Endodermal cell (in vitro differentiated cells): ENCODE measurements around the gene LYRM4. TPM values are rescaled to one million over a fixed set of nuclear protein-coding genes. Genes with fewer than 3 reads are reported as not detected.
A peak's percentile ranks its signal among the peaks of the same experiment; 100 is the strongest.

Experiments
- DNase-seq: peaks from one replicate; pipeline ENCODE4 v3.0.0-alpha.2; 2017
- H3K27ac ChIP-seq: 2 replicates; pipeline ENCODE4 v1.5.1; 2013; ENCODE audit warnings: mild to moderate bottlenecking, low read depth, low read length, moderate library complexity
- H3K27me3 ChIP-seq: 2 replicates; pipeline ENCODE4 v1.6.1; 2013; ENCODE audit warnings: mild to moderate bottlenecking, low read length, moderate library complexity; ENCODE audit not compliant: insufficient read depth, control insufficient read depth, poor library complexity, severe bottlenecking
- H3K36me3 ChIP-seq: 2 replicates; pipeline ENCODE4 v1.7.0; 2013; ENCODE audit warnings: mild to moderate bottlenecking, low read length, moderate library complexity; ENCODE audit not compliant: control insufficient read depth, insufficient read depth
- H3K4me1 ChIP-seq: one replicate; pipeline ENCODE4 v1.7.0; 2013; ENCODE audit warnings: low read length; ENCODE audit not compliant: control insufficient read depth, insufficient read depth
- H3K4me3 ChIP-seq: 2 replicates; pipeline ENCODE4 v1.5.1; 2013; ENCODE audit warnings: mild to moderate bottlenecking, low read length, moderate library complexity
- H3K9ac ChIP-seq: 2 replicates; pipeline ENCODE4 v1.6.1; 2013; ENCODE audit warnings: mild to moderate bottlenecking, low read length, moderate library complexity; ENCODE audit not compliant: poor library complexity, severe bottlenecking; ENCODE audit errors: extremely low read depth
- H3K9me3 ChIP-seq: 2 replicates; pipeline ENCODE4 v1.6.1; 2013; ENCODE audit warnings: mild to moderate bottlenecking, low read length, moderate library complexity; ENCODE audit not compliant: control insufficient read depth
- H3K27ac Mint-ChIP-seq: 2 replicates; pipeline ENCODE4 v1.8.0; 2020; ENCODE audit warnings: mixed read lengths
- H3K27me3 Mint-ChIP-seq: 2 replicates; pipeline ENCODE4 v1.8.0; 2021; ENCODE audit warnings: mild to moderate bottlenecking, mixed read lengths; ENCODE audit not compliant: insufficient read depth
- H3K36me3 Mint-ChIP-seq: 2 replicates; pipeline ENCODE4 v1.8.0; 2020; ENCODE audit warnings: low read depth, mixed read lengths
- H3K4me1 Mint-ChIP-seq: 2 replicates; pipeline ENCODE4 v1.8.0; 2020; ENCODE audit warnings: mixed read lengths
- H3K4me3 Mint-ChIP-seq: 2 replicates; pipeline ENCODE4 v1.8.0; 2020; ENCODE audit warnings: mild to moderate bottlenecking, moderate library complexity, mixed read lengths
- H3K9me3 Mint-ChIP-seq: 2 replicates; pipeline ENCODE4 v1.8.0; 2020; ENCODE audit warnings: mild to moderate bottlenecking, mixed read lengths
- CTCF ChIP-seq: fragments of 200-600 bp; sonication (generic); conservative IDR thresholded peaks from 2 replicates; pipeline ENCODE4 v1.5.0; 2021; ENCODE audit warnings: antibody characterized with exemption, mild to moderate bottlenecking
- WGBS, 2 experiments: methylation state at CpG; one replicate each; pipeline versions ENCODE4 v1.1.5 to v1.1.7; 2013; ENCODE audit warnings: missing lambda C conversion rate in 2 of 2, mixed read lengths in 1 of 2; ENCODE audit not compliant: insufficient coverage in 1 of 2, insufficient read length in 1 of 2; 5-methylcytosine and 5-hydroxymethylcytosine counted together
- total RNA-seq, 2 donors: library from RNA; stranded (reverse); fragmentation: NEBNext Ultra II Directional in 1 of 2; extraction: Animal tissue kit (Norgen Biotek cat#: 25700) in 1 of 2; gene quantifications; 2 replicates in 1 of 2; 3 replicates in 1 of 2; pipeline ENCODE4 v1.2.1, GENCODE V29; 2021

Gene LYRM4
- total RNA-seq, 2 donors from 2014 or later = 32.1 to 44.3 TPM

- Mint-ChIP-seq H3K4me3 (no peak overlapping the region), H3K4me1 (peaks cover 3% of the 10 kb centered on the region), H3K27me3 (no peaks in the 10 kb centered on the region), H3K9me3 (no peaks in the 10 kb centered on the region), H3K36me3 (no peaks in the 10 kb centered on the region), H3K27ac (no peak overlapping the region)
- WGBS, 2 experiments = 83 to 92% methylated on average over 3 of the region's 3 CpGs
- no peaks in the 10 kb centered on the region for H3K9me3 ChIP-seq
- DNase-seq = no peak
- no peaks in the 10 kb centered on the region for H3K36me3 ChIP-seq
- no peak for TF ChIP-seq CTCF
- H3K4me3 ChIP-seq = no peak overlapping the region
- H3K27ac ChIP-seq = peak overlapping the region; percentile 80
- H3K9ac ChIP-seq = no peak overlapping the region
- no peaks in the 10 kb centered on the region for H3K27me3 ChIP-seq
- no peaks in the 10 kb centered on the region for H3K4me1 ChIP-seq
These were observed 86.9 kb downstream of the LYRM4 start for GRCh38 chr6:5173810-5174209.

GRCh38 chr6:5172897-5173474 is 87.8 kb downstream of the LYRM4 start:
- Mint-ChIP-seq H3K4me1 (peaks cover 3% of the 10 kb centered on the region), H3K36me3 (no peaks in the 10 kb centered on the region), H3K27me3 (no peaks in the 10 kb centered on the region), H3K4me3 (no peak overlapping the region), H3K9me3 (no peaks in the 10 kb centered on the region), H3K27ac (no peak overlapping the region)
- H3K36me3 ChIP-seq = no peaks in the 10 kb centered on the region
- no peak for TF ChIP-seq CTCF
- no peaks in the 10 kb centered on the region for H3K27me3 ChIP-seq
- no peak overlapping the region for H3K9ac ChIP-seq
- no peaks in the 10 kb centered on the region for H3K9me3 ChIP-seq
- H3K4me3 ChIP-seq = no peak overlapping the region
- no peak overlapping the region for H3K27ac ChIP-seq
- no peak for DNase-seq
- no peaks in the 10 kb centered on the region for H3K4me1 ChIP-seq
- WGBS, 2 experiments = 88 to 100% methylated on average over 4 of the region's 4 CpGs

- H3K36me3 Mint-ChIP-seq = no peaks in the 10 kb centered on the region
- 83 to 85% methylated on average over 14 of the region's 14 CpGs for WGBS, 2 experiments
- no peaks in the 10 kb centered on the region for H3K4me1 Mint-ChIP-seq
- no peak for DNase-seq
- H3K36me3 ChIP-seq = no peaks in the 10 kb centered on the region
- H3K9ac ChIP-seq = no peak overlapping the region
- TF ChIP-seq CTCF = no peak
- H3K9me3 Mint-ChIP-seq = no peaks in the 10 kb centered on the region
- H3K4me1 ChIP-seq = no peaks in the 10 kb centered on the region
- H3K27me3 Mint-ChIP-seq = no peaks in the 10 kb centered on the region
- H3K27ac Mint-ChIP-seq = no peak overlapping the region
- no peaks in the 10 kb centered on the region for H3K27me3 ChIP-seq
- no peak overlapping the region for H3K4me3 ChIP-seq
- H3K27ac ChIP-seq = no peak overlapping the region
- no peak overlapping the region for H3K4me3 Mint-ChIP-seq
- no peaks in the 10 kb centered on the region for H3K9me3 ChIP-seq
These were observed 88.6 kb downstream of the LYRM4 start for GRCh38 chr6:5172041-5172653.
